Astrocyte (in vitro differentiated cells and primary cell): Measurements from ENCODE around the gene LRRC73.

Source experiments
- EZH2 ChIP-seq: IDR thresholded peaks from 2 replicates; pipeline ENCODE4 v1.6.1; 2012; ENCODE audit warnings: mild to moderate bottlenecking, low read length, inconsistent platforms; ENCODE audit not compliant: insufficient read depth
- TF ChIP-seq, protein P1 (sequence below): IDR thresholded peaks from 2 replicates; pipeline ENCODE4 v1.5.1; 2011; ENCODE audit warnings: low read depth, mild to moderate bottlenecking, inconsistent platforms, low read length, moderate library complexity; ENCODE audit not compliant: insufficient read depth

DNA sequence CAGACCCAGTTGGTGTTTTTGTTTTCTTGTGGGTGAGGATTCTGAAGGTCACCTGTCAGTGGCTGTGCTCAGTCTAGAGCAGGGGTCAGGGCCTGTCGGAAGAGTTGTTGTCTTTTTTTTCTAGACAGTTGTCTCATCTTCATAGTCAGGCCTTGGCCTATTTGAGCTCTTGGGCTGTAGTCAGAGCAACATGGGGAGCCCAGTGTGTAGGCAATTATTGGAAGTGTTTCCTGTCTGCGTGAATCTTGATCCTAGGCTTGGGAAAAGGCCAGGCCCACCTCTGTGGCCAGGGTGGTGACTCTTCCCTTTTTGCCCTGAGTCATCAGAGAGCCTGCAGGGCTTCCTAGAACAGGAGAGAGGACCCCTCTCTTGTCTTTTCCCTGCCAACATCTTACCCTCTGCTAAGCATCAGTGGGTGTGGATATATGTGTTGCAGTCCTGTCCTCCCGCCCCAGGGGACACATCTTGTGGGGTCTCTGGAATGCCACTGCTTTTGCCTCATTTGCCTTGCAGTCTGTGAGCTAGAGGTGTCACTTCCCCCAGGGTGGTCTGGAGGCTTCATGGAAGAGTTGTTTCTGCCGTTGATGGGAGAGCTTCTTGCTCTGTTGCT is 21.4 kb downstream of the LRRC73 start:
- TF ChIP-seq, protein P1, sequence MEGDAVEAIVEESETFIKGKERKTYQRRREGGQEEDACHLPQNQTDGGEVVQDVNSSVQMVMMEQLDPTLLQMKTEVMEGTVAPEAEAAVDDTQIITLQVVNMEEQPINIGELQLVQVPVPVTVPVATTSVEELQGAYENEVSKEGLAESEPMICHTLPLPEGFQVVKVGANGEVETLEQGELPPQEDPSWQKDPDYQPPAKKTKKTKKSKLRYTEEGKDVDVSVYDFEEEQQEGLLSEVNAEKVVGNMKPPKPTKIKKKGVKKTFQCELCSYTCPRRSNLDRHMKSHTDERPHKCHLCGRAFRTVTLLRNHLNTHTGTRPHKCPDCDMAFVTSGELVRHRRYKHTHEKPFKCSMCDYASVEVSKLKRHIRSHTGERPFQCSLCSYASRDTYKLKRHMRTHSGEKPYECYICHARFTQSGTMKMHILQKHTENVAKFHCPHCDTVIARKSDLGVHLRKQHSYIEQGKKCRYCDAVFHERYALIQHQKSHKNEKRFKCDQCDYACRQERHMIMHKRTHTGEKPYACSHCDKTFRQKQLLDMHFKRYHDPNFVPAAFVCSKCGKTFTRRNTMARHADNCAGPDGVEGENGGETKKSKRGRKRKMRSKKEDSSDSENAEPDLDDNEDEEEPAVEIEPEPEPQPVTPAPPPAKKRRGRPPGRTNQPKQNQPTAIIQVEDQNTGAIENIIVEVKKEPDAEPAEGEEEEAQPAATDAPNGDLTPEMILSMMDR: no peak
- TF ChIP-seq EZH2: no peak
